Midbrain (tissue), 1 donor: ENCODE data around the gene ERCC8.
"Not testable (repeated sequence)": the region's sequence is repeated elsewhere in the genome, so short reads cannot be mapped to it uniquely, and the experiment has no call there.

Experiments used
- DNase-seq: peaks from one replicate; lab custom pipeline; 2025; lab: John Stamatoyannopoulos, UW

The ERCC8 gene

DNA sequence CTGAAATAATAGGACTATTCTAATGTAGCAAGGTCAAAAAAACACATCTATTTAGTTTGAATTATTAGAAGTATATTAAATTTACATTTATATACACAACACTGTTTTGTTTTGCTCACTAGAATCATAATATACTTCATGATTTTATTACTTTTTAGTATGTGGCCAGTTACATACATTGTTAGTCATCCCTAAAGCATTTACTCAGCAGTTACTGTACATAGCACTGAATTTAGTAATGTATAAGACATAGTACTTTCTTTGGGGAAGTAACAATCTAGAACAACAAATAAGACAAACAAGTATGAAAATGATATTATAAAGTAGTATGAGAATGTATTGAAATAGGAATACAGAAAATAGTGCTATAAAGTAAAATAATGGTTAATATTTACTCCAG lies 28.2 kb downstream of the ERCC8 start:
- DNase-seq, result no peak

DNA sequence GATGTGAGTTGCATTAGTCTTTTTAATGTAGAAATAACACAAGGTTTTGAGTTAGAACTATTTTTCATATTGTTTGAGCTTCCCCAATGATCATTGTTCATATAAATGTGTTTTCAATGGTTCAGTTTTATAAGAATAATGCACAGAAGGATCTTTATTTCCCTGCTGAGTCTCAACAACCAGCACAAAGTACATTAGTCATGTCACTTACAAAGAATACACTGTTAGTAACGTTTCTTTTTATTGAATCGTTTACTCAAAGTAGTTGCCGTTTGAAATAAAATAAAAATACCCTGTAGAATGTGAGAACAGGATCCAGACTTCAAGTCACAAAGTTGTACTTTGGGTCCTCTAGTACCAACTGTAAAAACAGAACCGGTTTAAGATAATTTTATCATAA lies 41.5 kb downstream of the ERCC8 start:
- peak; percentile 43 for DNase-seq

DNA sequence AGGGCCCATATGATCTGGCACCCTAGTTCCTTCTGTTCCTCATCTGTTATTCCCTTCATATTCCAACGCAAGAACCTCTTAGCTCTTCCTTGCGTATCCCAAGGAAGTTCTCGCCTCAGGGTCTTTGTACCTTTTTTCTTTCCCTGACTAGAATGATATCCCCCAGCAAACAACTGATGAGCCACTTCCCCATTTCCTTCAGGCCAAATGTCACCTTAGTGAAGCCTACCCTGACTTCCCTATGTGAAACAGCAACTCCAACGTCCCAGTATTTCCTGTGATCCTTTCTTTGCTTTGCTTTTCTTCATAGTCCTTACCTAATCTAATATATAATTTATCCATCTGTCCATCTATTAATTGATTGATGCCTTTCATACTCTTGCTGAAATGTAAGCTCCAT lies 47.9 kb downstream of the ERCC8 start:
- no peak for DNase-seq

DNA sequence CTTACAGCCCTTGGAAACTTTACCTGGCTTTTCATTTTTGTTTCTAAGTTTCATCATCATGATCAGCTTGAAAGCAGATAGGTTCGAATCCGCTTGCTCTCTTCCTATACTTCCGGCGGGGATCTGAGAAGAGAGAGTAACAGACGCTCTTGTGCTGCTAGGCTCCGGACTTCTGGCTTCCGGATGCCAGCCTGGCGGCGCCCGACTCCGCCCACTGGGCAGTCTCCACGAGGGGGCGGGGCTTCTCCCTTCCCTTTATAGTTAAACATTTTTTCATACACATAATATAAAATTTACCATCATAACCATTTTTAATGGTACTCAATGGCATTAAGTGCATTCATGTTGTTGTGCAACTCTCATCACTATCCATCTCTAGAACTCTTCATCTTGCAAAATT lies 51.3 kb downstream of the ERCC8 start:
- no peak for DNase-seq

DNA sequence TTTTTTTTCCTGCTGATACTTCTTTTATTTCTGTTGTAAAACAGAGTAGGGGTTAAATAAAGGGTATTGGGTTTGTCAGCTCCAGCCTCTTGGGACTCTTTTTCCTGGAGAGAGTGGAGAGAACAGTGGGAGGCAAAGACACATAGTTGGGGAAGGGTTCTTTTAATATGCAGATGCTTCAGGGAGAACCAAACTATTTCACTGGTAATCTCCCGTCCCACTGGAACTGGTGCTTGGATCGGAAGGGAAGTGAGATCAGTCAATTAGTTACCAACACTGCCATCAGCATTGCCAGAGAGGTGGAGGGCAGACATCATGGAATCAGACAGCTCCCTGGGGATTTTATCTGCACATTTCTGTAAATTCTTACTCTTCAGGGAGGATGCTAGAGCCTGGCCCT lies 53.2 kb downstream of the ERCC8 start:
- no peak for DNase-seq

DNA sequence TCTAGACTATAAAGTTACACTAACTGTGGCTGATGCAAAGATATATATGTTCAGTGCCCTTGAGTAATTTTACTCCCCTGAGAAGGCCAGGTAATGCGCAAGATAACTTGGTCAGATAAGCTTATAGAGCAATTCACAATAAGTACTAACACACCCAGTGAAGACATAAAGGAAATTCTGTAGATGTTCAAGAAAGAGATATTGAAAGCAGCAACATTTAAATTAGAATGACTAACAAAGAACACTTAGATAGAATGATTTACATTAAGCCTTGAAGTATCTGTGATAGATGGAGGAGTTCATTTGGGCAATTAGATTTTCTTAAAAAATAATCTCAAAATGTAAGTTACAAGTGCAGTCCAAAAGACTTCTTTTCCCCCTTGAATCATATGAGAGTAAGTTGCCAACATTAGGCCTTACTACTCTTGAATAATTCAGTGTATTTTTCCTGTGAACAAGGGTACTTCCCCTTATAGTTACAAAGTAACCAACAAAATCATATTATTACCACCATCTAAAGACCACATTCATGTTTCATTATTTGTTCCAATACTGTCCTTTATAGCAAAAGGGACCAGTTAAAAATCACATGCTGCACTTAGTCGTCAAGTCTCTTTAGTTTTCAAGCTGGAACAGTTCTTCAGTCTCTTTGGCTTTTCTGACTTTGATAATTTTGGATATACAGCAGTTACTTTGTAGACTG lies 56.4 kb downstream of the ERCC8 start:
- DNase-seq, result no peak

DNA sequence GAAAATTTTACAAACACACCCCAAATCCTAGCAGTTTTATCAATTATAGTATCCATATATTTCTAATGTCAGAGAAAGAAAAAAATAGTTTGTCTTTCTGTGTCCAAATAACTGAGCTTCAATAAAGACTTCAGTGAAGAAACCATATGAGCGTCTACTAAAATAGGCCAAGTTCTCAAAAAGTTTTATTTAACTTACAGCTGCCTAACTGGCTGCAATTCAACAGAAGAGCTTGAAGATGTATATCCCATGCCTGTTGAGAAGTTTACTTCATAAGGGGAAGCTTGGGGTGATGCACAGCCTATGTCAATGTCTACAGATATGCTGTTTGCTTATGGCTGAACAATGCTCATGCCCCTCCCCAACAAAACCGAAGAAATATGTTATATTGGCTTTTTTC lies 57.1 kb downstream of the ERCC8 start:
- no peak for DNase-seq

DNA sequence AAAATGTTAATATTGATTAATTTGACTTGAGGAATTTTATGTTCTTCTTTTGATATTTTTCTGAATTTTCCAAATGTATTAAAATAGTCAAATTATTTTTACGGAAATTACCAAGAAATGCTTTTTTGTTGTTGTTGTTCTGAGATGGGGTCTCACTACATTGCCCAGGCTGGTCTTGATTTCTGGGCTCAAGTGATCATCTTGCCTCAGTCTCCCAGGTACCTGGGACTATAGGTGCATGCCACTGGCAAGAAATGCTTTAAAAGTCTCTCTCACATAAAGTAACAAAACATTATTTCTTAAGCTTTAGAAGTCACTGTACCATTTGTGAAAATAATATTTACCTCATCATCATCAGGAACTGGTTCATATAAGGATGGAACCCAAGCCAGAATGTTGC lies 57.8 kb downstream of the ERCC8 start:
- DNase-seq, result no peak

DNA sequence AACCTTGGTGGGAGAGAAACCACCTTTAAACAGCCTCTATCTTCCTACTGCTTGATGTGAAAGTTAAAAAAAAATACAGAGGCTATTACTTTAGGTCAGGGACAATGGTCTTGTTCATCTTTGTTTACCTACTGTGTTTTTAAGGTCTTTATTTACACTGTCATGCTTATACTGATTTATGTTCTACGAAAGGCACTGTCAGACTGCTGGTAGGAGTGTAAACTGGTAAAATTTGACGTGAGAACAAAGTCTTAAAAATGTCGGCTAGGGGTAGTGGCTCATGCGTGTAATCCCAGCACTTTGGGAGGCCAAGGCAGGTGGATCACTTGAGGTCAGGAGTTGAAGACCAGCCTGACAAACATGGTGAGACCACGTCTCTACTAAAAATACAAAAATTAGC lies 58.7 kb downstream of the ERCC8 start:
- DNase-seq, result no peak

DNA sequence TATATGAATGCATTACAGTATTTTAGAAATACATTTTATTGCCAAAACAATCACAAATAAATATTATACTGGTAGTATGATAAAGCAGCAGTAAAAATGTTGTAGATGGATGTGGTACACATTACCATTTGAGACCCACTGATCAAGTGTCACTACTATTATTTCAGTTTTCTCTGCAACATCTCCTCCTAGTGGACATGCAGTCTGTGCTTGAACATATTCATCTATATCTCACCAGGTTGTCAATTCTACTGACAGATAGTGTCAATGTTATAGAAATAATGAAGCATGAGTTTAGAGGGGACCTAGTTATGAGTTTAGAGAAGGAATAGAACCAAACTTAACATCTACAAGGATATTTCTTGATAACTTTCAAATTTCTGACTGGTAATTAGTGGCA lies 61.6 kb downstream of the ERCC8 start:
- no peak for DNase-seq

DNA sequence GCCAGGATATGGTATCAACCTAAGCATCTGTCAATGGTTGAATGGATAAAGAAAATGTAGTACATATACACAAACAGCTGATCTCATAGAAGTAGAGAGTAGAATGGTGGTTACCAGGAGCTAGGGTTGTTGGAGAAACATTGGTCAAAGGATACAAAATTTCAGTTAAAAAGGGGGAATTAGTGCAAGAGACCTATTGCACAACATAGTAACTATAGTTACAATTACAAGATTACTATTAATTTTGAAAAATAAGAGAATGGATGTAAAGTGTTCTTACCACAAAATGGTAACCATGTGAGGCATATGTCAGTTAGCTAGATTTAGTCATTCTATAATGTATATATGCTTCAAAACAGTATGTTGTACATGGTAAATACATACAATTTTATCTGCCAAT lies 72.0 kb downstream of the ERCC8 start:
- no peak for DNase-seq

DNA sequence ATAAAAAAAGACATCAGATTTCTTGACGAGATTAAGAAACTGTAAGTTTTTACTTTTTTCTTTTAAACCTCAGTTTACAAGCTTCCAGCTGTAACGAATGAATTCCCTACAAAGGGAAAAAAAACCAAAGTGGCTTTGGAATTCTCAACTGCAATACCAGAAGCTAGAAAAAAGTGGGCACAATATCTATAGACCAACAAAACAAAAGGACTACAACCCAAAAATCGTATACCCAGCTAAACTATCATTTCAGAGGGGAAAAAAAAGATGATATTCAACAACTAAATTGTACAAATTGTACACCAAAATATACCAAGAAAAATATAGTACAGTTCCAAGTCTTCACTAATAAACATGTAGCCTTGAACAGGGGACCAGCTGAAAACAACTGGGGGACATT lies 74.0 kb downstream of the ERCC8 start:
- DNase-seq, result no peak

DNA sequence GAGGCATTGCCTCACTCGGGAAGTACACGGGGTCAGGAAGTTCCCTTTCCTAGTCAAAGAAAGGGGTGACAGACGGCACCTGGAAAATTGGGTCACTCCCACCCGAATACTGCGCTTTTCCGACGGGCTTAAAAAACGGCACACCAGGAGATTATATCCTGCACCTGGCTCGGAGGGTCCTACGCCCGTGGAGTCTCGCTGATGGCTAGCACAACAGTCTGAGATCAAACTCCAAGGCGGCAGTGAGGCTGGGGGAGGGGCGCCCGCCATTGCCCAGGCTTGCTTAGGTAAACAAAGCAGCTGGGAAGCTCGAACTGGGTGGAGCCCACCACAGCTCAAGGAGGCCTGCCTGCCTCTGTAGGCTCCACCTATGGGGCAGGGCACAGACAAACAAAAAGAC lies 84.3 kb downstream of the ERCC8 start:
- not testable (repeated sequence) for DNase-seq

DNA sequence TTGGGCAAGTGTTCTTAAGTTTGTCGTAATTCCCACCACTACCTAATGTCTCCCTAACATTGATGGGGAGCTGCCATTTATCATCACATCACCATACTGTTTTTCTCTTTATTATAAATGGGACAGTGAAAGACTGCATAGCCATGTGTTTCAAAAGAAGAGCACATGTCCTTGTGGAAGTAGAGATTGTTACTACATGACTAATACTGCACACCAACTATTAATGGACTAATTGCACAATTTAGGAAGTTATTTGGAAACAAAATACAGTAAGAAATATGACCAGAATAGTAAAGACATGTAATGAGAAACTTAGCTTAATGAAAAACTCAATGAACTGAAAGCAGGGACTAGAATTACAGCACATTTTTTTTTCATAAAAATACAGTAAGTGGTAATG lies 88.8 kb downstream of the ERCC8 start:
- no peak for DNase-seq

DNA sequence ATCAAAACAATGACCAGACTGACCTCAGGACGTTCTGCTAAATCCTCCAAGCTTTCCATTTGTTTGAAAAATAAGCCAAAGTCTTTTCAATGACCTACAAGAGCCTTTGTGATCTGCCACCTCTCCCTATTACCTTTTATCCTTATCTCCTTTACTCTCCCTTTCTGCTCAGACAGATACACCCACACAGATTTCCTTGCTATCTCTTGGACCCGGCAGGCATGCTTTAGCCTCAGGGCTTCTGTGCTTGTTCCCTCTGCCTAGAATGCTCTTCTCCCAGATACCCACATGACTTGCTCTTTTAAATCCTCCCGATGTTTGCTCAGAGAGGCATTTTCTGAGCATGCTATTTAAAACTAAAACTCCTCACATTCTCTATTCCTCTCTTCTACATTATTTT lies 91.9 kb downstream of the ERCC8 start:
- DNase-seq, result no peak

DNA sequence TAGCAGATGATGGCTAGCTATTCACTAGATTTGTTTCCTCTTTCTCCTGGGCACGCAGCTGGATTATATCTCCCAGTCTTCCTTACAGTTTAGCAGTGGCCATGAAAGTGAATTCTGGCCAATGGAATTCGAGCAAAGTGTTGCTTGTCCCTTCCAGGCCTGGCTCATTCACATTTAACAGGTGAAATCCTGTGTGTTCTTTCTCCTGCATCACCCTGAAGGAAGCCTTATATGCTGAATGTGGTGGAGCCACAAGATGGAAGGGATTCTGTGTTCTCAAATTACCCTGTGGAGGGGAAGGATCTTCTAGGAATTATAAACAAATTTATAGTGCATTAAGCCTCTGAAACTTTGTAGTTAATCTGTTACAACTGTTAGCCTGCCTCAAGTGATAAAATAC lies 92.6 kb downstream of the ERCC8 start:
- DNase-seq, result no peak

DNA sequence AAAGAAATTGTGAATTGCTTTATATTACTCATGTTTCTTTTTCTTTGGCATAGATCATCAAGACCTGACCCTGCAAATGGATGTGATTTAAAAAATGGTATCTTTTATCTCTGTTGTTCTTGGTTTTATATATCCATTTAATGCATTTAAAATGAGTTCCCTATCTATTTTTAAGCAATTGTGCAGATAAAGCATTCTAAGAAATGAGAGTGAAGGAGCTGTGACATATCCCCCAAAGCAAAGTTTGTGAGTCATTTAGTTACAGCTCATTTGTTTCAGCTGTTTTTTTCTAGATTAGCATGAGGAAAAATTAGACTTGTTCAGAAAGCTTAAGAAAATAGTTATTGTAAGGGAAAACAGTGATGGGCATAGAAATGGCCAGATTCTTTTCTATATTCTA lies 93.2 kb downstream of the ERCC8 start:
- no peak for DNase-seq

DNA sequence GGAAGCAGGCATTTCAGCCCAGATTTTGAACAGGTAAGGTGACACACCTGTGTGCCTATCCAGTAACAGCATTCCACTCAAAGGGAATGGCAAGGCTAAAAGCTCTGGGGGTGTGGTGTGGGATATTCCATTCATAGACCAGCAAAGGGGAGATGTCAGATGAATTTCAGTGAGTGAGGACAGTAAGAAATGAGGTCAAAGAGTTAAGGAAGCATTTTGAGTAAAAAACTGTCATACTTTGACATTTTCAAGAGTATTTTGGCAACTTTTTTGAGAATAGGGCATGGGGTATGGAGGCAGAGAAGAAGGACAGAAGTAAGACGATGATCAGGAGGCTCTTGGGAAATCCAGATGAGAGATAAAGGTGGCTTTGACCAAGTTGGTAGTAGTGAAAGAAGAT lies 98.6 kb downstream of the ERCC8 start:
- no peak for DNase-seq

DNA sequence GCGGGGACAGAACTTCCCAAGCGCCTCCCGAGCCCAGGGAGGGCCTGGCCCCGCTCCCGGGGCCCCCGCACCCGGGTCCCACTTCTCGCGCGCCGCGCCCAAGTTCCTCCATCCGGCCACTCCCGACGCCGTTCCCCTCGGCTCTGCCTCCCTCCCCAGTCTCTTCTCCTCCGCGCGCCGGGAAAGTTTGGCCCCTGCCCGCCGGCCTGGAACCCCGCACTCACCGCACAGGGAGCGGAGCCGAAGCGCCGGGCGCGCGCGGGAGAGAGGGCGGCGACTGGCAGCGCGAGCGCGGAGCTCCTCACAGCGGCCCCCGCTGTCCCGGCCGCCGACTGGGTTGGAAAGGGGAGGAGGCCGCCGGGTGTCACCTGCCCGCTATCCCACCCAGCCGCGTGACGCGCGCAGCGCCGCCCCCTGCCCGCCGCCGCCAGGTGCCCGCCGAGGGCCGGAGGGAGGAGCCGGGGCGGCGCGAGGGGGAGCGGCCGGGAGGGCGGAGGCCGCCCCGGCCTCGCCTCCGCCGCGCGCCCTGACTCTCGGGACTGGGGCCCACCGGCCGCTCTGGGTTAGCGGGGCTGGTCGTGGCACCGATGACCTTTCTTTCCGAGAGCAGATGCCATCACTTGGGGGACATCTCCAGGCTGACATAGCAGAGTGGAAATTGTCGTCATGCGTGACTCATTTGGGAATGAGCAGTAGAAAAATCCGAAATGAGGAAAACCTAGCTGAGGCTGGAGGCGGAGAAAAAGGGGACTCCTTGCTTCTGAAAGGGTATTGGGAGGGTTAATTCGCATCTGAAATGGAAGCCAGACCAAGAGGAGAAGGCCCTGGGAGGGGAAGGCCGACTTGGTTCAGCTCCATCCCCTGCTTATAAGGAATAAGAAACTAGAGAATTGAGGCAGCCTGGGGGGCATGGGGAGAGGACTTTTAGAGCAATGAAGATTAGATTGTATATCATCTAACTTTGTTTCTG lies 100.6 kb downstream of the ERCC8 start, which contains the start of gene ELOVL7:
Gene ELOVL7 (minus strand): TSS at position 334 of the 970 bp plus-strand sequence. CDS start 56,872 bp downstream, outside the sequence.
- peak; percentile 70 for DNase-seq

DNA sequence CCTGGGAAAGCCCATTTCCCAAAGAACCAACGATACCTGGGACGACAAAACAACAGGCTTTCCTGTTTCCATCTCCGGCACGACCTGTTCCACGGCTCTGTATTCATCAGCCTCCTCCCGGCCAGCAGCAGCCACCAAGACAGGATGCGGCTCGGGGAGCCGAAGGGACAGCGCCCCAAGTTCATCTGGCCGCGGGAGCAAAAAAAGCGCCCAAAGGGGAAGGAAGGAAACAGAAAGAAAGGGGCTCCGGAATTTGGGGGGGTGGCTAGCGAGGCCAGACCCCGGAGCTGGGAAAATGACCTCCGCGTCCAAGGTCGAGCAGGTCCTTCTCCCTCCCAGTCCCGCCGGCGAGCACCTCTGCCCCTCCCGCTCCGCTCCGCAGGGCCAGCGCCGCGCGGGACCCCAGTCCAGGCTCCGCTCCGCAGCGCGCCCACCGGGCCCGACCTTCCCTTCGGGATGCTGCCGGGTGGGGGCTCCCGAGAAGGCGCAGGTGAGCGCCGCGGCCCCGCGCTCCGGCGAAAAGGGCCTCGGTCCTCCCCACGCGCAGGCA lies 101.4 kb downstream of the ERCC8 start:
- peak; percentile 33 for DNase-seq

DNA sequence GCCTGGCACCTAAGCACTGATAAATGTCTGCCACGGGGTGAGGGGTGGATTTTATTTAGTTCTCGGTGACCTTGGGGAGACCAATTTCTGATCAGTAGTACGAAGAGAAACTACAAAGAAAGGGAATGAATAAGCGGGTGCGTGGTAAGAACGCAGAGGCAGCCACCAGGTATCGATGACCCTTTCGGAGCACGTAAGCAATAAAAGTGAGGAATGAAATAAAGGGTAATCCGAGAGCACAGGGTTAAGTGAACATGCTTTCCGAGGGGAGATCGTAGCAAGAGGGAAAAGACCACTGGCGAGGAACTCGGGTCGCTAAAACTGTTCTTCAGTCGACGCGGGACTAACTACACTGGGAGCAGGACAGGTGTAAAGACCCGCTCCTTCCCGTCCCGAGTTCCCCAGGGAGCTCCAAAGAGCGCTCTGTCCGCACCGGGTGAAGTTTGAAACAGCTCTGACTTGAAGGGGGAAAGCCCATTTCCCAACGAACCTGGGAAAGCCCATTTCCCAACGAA lies 101.9 kb downstream of the ERCC8 start:
- no peak for DNase-seq

DNA sequence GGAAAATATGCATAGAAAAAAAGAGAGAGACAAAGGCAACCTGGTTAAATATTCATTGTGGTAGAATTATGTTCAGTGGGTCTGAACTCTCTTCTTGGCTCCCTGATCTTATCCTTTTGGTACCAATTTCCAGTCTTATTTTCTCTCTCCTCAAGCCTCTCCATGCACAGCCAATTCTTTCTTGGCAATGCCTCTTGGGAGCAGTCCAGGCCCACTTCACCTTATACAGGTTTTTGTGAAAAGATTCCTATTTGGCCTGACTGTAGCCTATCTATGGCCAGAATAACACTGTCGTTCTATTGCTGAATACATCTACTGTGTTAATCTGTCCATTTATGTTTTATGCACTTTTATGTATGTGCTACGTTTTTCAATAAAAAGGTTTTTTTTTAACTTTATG lies 103.5 kb downstream of the ERCC8 start:
- DNase-seq, result peak; percentile 5

DNA sequence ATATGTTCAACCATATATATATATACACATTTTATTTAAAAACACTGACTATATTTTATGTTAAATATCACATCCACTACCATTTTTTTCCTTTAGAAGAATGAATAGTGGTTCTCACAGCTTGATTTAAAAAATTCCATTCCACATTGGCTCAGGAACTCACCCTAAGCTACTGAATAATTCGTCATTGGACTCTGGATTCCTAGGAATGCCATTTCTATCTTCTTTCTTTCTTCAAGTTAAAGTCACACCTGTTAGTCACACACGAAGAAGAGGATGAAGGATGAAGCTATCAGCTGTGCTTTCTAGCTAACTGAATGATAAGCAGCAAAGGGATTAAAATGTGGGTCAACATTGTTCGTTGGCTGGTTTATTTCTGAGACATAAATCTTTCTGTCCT lies 108.7 kb downstream of the ERCC8 start:
- DNase-seq, result no peak
